K562 (cell line): ENCODE measurements around the gene STAT6. TPM values are rescaled to one million over a fixed set of nuclear protein-coding genes. Genes with fewer than 3 reads are reported as not detected.

Experiments
- ATAC-seq: fragments of 200-7000 bp; cut with Tn5 transposase; 3 replicates; pipeline ENCODE4 v1.9.1; 2020; ENCODE audit warnings: moderate library complexity
- BruUV-seq: library from RNA; stranded (reverse); fragments of 400-500 nt; replicated peaks from 2 replicates; lab custom pipeline; 2021; lab: Mats Ljungman, UMichigan
- CTCF ChIA-PET: fragments of 300-600 bp; formaldehyde crosslinking; extraction: SDS; loops from one replicate; lab custom pipeline; 2021; ENCODE audit warnings: low intra/inter-chr PET ratio; lab: Yijun Ruan, JAX
- POLR2A ChIA-PET: fragments of 300-600, 350-650 bp; sonication (Branson Sonifier 250); formaldehyde crosslinking; extraction: SDS; loops from one replicate; lab custom pipeline; 2021; ENCODE audit warnings: antibody characterized with exemption, inconsistent platforms; lab: Yijun Ruan, JAX
- DNase-seq, 4 experiments: peaks; one replicate each; pipeline versions ENCODE4 v3.0.0 to v3.0.0-alpha.2; 2011 to 2018; ENCODE audit warnings: low spot score in 3 of 4, mixed read lengths in 3 of 4; ENCODE audit errors: extremely low read depth in 1 of 4
- FAIRE-seq: peaks from 2 replicates; lab custom pipeline; 2011; peaks lifted over from hg19 to GRCh38; lab: Jason Lieb, UNC
- H2AFZ ChIP-seq: 2 replicates; pipeline ENCODE4 v1.6.0; 2011; ENCODE audit warnings: low read depth, low read length, control low read depth, inconsistent platforms
- H3K27ac ChIP-seq: fragments of 200-600 bp; 3 replicates; pipeline ENCODE4 v1.8.0; 2011; ENCODE audit warnings: low read depth, mild to moderate bottlenecking, control low read depth, inconsistent platforms, low read length, moderate library complexity, mixed read lengths; ENCODE audit errors: extremely low read depth
- H3K27me3 ChIP-seq, 2 experiments: fragments of 300-600 bp in 1 of 2; 2 replicates in 1 of 2; 3 replicates in 1 of 2; pipeline versions ENCODE4 v1.6.0 to v1.8.0; 2011; ENCODE audit warnings: inconsistent platforms in 2 of 2, low read length in 2 of 2, mild to moderate bottlenecking in 1 of 2, mixed read lengths in 1 of 2, moderate library complexity in 1 of 2; ENCODE audit not compliant: control insufficient read depth in 2 of 2, insufficient read depth in 2 of 2
- H3K36me3 ChIP-seq: fragments of 300-600 bp; 3 replicates; pipeline ENCODE4 v1.8.0; 2011; ENCODE audit warnings: mild to moderate bottlenecking, low read length, inconsistent platforms; ENCODE audit not compliant: control insufficient read depth, insufficient read depth
- H3K4me1 ChIP-seq, 2 experiments: fragments of 200-600 bp in 1 of 2; replicated peaks in 1 of 2; 2 replicates in 1 of 2; 3 replicates in 1 of 2; pipeline versions ENCODE4 v1.5.1 to v1.8.0; 2011; ENCODE audit warnings: inconsistent platforms in 2 of 2, low read length in 2 of 2, mild to moderate bottlenecking in 1 of 2, mixed read lengths in 1 of 2, moderate library complexity in 1 of 2; ENCODE audit not compliant: control insufficient read depth in 2 of 2, insufficient read depth in 2 of 2
- H3K4me2 ChIP-seq: 2 replicates; pipeline ENCODE4 v1.6.1; 2011; ENCODE audit warnings: low read length, control low read depth, inconsistent platforms, mixed read lengths; ENCODE audit not compliant: insufficient read depth
- H3K4me3 ChIP-seq: fragments of 200-600 bp; sonication (generic), shearing (Covaris generic); 2 replicates; pipeline ENCODE4 v1.5.1; 2016; ENCODE audit warnings: control low read depth, inconsistent platforms
- H3K79me2 ChIP-seq: fragments of 200-600 bp; 3 replicates; pipeline ENCODE4 v1.8.0; 2011; ENCODE audit warnings: low read length, inconsistent platforms; ENCODE audit not compliant: control insufficient read depth, insufficient read depth
- H3K9ac ChIP-seq, 2 experiments: 2 replicates each; pipeline versions ENCODE4 v1.6.0 to v1.6.1; 2011; ENCODE audit warnings: low read depth in 2 of 2, low read length in 2 of 2, control low read depth in 1 of 2, inconsistent platforms in 1 of 2, mild to moderate bottlenecking in 1 of 2, mixed read lengths in 1 of 2; ENCODE audit not compliant: insufficient read depth in 1 of 2
- H3K9me1 ChIP-seq: one replicate; pipeline ENCODE4 v1.6.0; 2011; ENCODE audit warnings: inconsistent platforms, mild to moderate bottlenecking, low read length, moderate library complexity; ENCODE audit not compliant: control insufficient read depth, insufficient read depth
- H3K9me3 ChIP-seq: replicated peaks from 2 replicates; pipeline ENCODE4 v1.5.1; 2011; ENCODE audit warnings: low read depth, low read length, inconsistent platforms; ENCODE audit not compliant: control insufficient read depth, insufficient read depth
- H4K20me1 ChIP-seq: replicated peaks from 2 replicates; pipeline ENCODE4 v1.6.1; 2011; ENCODE audit warnings: low read length, inconsistent platforms, mixed read lengths; ENCODE audit not compliant: control insufficient read depth, insufficient read depth
- BRCA1 ChIP-seq, 2 experiments: fragments of 450-650 bp in 1 of 2; sonication (generic) in 1 of 2; formaldehyde crosslinking in 1 of 2; IDR thresholded peaks; 2 replicates each; pipeline versions ENCODE4 v1.5.0 to v1.6.1; 2017 to 2020; ENCODE audit warnings: mild to moderate bottlenecking in 1 of 2, missing genetic modification reagents in 1 of 2
- DACH1 ChIP-seq: fragments of 450-650 bp; IDR thresholded peaks from 2 replicates; pipeline ENCODE4 v1.6.1; 2018; ENCODE audit not compliant: partially characterized antibody
- HNRNPL ChIP-seq: fragments of 200-400 bp; formaldehyde crosslinking; IDR thresholded peaks from 2 replicates; pipeline ENCODE4 v1.6.1; 2017; ENCODE audit warnings: low read depth, mild to moderate bottlenecking, low read length
- NCOA1 ChIP-seq: fragments of 450-650 bp; IDR thresholded peaks from 2 replicates; pipeline ENCODE4 v1.6.1; 2016; ENCODE audit warnings: low read depth
- NCOA4 ChIP-seq: fragments of 450-650 bp; IDR thresholded peaks from 2 replicates; pipeline ENCODE4 v1.6.1; 2018; ENCODE audit warnings: mild to moderate bottlenecking; ENCODE audit not compliant: partially characterized antibody
- ZNF507 ChIP-seq: conservative IDR thresholded peaks from 2 replicates; pipeline ENCODE4 v1.6.1; 2017; ENCODE audit warnings: missing genetic modification characterization, missing compliant biosample characterization
- WGBS: fragments of 100-300 bp; shearing (Covaris generic); methylation state at CpG from one replicate; pipeline ENCODE4 v1.1.6; 2016; ENCODE audit warnings: low coverage, mixed read lengths; ENCODE audit not compliant: insufficient coverage; ENCODE audit errors: missing lambda C conversion rate; 5-methylcytosine and 5-hydroxymethylcytosine counted together
- in situ Hi-C: fragments of 300-500 bp; cut with MboI; formaldehyde crosslinking; loops from 4 replicates; pipeline ENCODE4 v1.15.0; 2018; ENCODE audit warnings: inconsistent platforms, mixed read lengths
- intact Hi-C: fragments of 100-400 bp; cut with micrococcal nuclease; formaldehyde crosslinking; loops from 2 replicates; pipeline ENCODE4 v1.14.2; 2022
- polyA plus RNA-seq, 8 experiments: library from polyadenylated mRNA; depleted of rRNA in 4 of 8; stranded (reverse) in 5 of 8; unstranded in 3 of 8; fragments of >200 nt; fragmentation: Nextera tagmentation in 2 of 8; fragmentation: Illumina TruSeq in 1 of 8; extraction: Ambion mirVana in 2 of 8; extraction: Trizol in 1 of 8; gene quantifications; 2 replicates each; pipeline versions ENCODE4 v1.2.1 to v1.2.3, GENCODE V29; 2011 to 2014; ENCODE audit warnings: inconsistent platforms in 1 of 8, missing spikeins in 1 of 8
- total RNA-seq, 7 experiments: library from RNA; depleted of rRNA in 6 of 7; stranded (reverse); fragments of >200 nt in 6 of 7; fragmentation: Illumina TruSeq in 2 of 7; extraction: Trizol in 2 of 7; gene quantifications; 2 replicates each; pipeline versions ENCODE4 v1.2.1 to v1.2.3, GENCODE V29; 2011 to 2021; ENCODE audit warnings: low replicate concordance in 1 of 7
- TF ChIP-seq, protein P1 (sequence below): sonication (generic); formaldehyde crosslinking; IDR thresholded peaks from 2 replicates; pipeline ENCODE4 v1.8.1; 2022; ENCODE audit warnings: missing genetic modification reagents
- TF ChIP-seq, protein P2 (sequence below): fragments of 450-650 bp; formaldehyde crosslinking; IDR thresholded peaks from 2 replicates; pipeline ENCODE4 v1.4.0; 2022; ENCODE audit warnings: mild to moderate bottlenecking, moderate library complexity
- TF ChIP-seq, protein P3 (sequence below): sonication (generic); formaldehyde crosslinking; IDR thresholded peaks from 2 replicates; pipeline ENCODE4 v1.8.0; 2022; ENCODE audit warnings: mild to moderate bottlenecking, missing genetic modification reagents
- TF ChIP-seq, protein P4 (sequence below): fragments of 450-650 bp; formaldehyde crosslinking; IDR thresholded peaks from 2 replicates; pipeline ENCODE4 v1.4.0; 2020; ENCODE audit warnings: mild to moderate bottlenecking, moderate library complexity
- TF ChIP-seq, protein P5 (sequence below): fragments of 250-450 bp; sonication (Bioruptor Pico); IDR thresholded peaks from 2 replicates; pipeline ENCODE4 v1.8.0; 2021; ENCODE audit warnings: moderate library complexity, mild to moderate bottlenecking, inconsistent platforms

STAT6 gene
- total and polyA plus RNA-seq, 9 of the 15 experiments (the other 6 are each of a cell fraction or from before 2014, with no cell fraction given), result 2.4 to 49.5 (median 26.5) TPM

DNA sequence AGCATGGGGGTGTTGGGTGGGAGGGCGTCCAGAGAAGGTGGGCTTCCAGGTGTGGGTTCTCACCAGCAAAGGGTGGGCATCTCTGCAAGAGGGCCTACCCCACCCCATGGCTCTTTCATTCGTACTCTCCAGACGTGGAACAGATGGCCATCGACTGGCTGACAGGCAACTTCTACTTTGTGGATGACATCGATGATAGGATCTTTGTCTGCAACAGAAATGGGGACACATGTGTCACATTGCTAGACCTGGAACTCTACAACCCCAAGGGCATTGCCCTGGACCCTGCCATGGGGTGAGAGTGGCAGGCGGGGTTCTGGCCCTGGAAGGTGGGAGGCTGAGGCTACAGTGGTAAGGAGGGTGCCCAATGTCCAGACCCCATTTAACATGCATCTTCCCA, 42.9 kb upstream of the STAT6 start:
- ATAC-seq (no peak), DNase-seq (no peak), FAIRE-seq (no peak)
- in situ Hi-C loops, result no loop called here
- no peak overlapping the region for H2AFZ ChIP-seq
- TF ChIP-seq, protein P1, sequence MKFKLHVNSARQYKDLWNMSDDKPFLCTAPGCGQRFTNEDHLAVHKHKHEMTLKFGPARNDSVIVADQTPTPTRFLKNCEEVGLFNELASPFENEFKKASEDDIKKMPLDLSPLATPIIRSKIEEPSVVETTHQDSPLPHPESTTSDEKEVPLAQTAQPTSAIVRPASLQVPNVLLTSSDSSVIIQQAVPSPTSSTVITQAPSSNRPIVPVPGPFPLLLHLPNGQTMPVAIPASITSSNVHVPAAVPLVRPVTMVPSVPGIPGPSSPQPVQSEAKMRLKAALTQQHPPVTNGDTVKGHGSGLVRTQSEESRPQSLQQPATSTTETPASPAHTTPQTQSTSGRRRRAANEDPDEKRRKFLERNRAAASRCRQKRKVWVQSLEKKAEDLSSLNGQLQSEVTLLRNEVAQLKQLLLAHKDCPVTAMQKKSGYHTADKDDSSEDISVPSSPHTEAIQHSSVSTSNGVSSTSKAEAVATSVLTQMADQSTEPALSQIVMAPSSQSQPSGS, result no peak
- no peak for TF ChIP-seq HNRNPL
- TF ChIP-seq NCOA4, result no peak
- no peak for TF ChIP-seq ZNF507 (tag)
- TF ChIP-seq, protein P2, sequence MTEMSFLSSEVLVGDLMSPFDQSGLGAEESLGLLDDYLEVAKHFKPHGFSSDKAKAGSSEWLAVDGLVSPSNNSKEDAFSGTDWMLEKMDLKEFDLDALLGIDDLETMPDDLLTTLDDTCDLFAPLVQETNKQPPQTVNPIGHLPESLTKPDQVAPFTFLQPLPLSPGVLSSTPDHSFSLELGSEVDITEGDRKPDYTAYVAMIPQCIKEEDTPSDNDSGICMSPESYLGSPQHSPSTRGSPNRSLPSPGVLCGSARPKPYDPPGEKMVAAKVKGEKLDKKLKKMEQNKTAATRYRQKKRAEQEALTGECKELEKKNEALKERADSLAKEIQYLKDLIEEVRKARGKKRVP (CRISPR knock-in tag), result no peak
- TF ChIP-seq, protein P3, sequence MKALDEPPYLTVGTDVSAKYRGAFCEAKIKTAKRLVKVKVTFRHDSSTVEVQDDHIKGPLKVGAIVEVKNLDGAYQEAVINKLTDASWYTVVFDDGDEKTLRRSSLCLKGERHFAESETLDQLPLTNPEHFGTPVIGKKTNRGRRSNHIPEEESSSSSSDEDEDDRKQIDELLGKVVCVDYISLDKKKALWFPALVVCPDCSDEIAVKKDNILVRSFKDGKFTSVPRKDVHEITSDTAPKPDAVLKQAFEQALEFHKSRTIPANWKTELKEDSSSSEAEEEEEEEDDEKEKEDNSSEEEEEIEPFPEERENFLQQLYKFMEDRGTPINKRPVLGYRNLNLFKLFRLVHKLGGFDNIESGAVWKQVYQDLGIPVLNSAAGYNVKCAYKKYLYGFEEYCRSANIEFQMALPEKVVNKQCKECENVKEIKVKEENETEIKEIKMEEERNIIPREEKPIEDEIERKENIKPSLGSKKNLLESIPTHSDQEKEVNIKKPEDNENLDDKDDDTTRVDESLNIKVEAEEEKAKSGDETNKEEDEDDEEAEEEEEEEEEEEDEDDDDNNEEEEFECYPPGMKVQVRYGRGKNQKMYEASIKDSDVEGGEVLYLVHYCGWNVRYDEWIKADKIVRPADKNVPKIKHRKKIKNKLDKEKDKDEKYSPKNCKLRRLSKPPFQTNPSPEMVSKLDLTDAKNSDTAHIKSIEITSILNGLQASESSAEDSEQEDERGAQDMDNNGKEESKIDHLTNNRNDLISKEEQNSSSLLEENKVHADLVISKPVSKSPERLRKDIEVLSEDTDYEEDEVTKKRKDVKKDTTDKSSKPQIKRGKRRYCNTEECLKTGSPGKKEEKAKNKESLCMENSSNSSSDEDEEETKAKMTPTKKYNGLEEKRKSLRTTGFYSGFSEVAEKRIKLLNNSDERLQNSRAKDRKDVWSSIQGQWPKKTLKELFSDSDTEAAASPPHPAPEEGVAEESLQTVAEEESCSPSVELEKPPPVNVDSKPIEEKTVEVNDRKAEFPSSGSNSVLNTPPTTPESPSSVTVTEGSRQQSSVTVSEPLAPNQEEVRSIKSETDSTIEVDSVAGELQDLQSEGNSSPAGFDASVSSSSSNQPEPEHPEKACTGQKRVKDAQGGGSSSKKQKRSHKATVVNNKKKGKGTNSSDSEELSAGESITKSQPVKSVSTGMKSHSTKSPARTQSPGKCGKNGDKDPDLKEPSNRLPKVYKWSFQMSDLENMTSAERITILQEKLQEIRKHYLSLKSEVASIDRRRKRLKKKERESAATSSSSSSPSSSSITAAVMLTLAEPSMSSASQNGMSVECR (CRISPR knock-in tag), result no peak
- TF ChIP-seq, protein P4, sequence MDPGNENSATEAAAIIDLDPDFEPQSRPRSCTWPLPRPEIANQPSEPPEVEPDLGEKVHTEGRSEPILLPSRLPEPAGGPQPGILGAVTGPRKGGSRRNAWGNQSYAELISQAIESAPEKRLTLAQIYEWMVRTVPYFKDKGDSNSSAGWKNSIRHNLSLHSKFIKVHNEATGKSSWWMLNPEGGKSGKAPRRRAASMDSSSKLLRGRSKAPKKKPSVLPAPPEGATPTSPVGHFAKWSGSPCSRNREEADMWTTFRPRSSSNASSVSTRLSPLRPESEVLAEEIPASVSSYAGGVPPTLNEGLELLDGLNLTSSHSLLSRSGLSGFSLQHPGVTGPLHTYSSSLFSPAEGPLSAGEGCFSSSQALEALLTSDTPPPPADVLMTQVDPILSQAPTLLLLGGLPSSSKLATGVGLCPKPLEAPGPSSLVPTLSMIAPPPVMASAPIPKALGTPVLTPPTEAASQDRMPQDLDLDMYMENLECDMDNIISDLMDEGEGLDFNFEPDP (CRISPR knock-in tag), result no peak
- TF ChIP-seq, protein P5, sequence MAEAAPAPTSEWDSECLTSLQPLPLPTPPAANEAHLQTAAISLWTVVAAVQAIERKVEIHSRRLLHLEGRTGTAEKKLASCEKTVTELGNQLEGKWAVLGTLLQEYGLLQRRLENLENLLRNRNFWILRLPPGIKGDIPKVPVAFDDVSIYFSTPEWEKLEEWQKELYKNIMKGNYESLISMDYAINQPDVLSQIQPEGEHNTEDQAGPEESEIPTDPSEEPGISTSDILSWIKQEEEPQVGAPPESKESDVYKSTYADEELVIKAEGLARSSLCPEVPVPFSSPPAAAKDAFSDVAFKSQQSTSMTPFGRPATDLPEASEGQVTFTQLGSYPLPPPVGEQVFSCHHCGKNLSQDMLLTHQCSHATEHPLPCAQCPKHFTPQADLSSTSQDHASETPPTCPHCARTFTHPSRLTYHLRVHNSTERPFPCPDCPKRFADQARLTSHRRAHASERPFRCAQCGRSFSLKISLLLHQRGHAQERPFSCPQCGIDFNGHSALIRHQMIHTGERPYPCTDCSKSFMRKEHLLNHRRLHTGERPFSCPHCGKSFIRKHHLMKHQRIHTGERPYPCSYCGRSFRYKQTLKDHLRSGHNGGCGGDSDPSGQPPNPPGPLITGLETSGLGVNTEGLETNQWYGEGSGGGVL, result no peak
- TF ChIP-seq DACH1, result no peak
- no peak for TF ChIP-seq NCOA1
- TF ChIP-seq BRCA1 (IDR thresholded peaks at IDR 0.05), result no peak
- TF ChIP-seq BRCA1 (CRISPR knock-in tag; IDR thresholded peaks at IDR 0.05), result no peak
- ChIA-PET POLR2A (interaction anchor here (0.7 kb wide), 1 partner anchor 466 kb away, joined by 3 read pairs; the partner anchor contains the start of gene PTGES3), CTCF (no interaction called here)
- no TSS peak for BruUV-seq
- no peak overlapping the region for H3K27ac ChIP-seq
- intact Hi-C loops, result no loop called here
- peaks cover 8 to 11% of the 10 kb centered on the region in 2 experiments for H3K4me1 ChIP-seq
- peaks cover 13 to 24% of the 10 kb centered on the region in 2 experiments; a peak in 4 of 5 replicates for H3K27me3 ChIP-seq
- no peaks in the 10 kb centered on the region for H3K36me3 ChIP-seq
- H3K9me3 ChIP-seq, result no peaks in the 10 kb centered on the region
- no peak overlapping the region for H3K4me2 ChIP-seq
- H4K20me1 ChIP-seq, result no peaks in the 10 kb centered on the region
- H3K4me3 ChIP-seq, result no peak overlapping the region
- H3K9me1 ChIP-seq, result no peaks in the 10 kb centered on the region
- WGBS, result 33% methylated on average over 6 of the region's 6 CpGs
- no peaks in the 10 kb centered on the region for H3K79me2 ChIP-seq
- H3K9ac ChIP-seq, result no peak overlapping the region; a peak in 1 of 4 replicates
